Lower lobe of right lung (tissue), 2 donors: ENCODE data around the gene SPTB. TPM values are rescaled to one million over a fixed set of nuclear protein-coding genes. Genes with fewer than 3 reads are reported as not detected.

Source experiments
- ATAC-seq, 2 donors: fragments of 200-7000 bp; cut with Tn5 transposase; one replicate each; pipeline ENCODE4 v1.9.1; 2020 to 2022; ENCODE audit warnings: mild to moderate bottlenecking in 2 of 2, moderate library complexity in 2 of 2
- DNase-seq: peaks from one replicate; pipeline ENCODE4 v3.0.0-alpha.2; 2020
- H3K27ac ChIP-seq: fragments of 200-600 bp; one replicate; pipeline ENCODE4 v1.8.0; 2022
- H3K27me3 ChIP-seq: fragments of 200-600 bp; one replicate; pipeline ENCODE4 v1.8.0; 2022; ENCODE audit warnings: low read depth
- H3K36me3 ChIP-seq: fragments of 200-600 bp; one replicate; pipeline ENCODE4 v1.8.0; 2022; ENCODE audit warnings: mild to moderate bottlenecking
- H3K4me1 ChIP-seq: fragments of 200-600 bp; one replicate; pipeline ENCODE4 v1.8.0; 2022
- H3K4me3 ChIP-seq: fragments of 200-600 bp; one replicate; pipeline ENCODE4 v1.8.0; 2022; ENCODE audit warnings: mild to moderate bottlenecking
- H3K9me3 ChIP-seq: fragments of 200-600 bp; one replicate; pipeline ENCODE4 v1.8.0; 2022
- CTCF ChIP-seq: fragments of 200-600 bp; IDR thresholded peaks from one replicate; pipeline ENCODE4 v1.8.0; 2022; ENCODE audit warnings: antibody characterized with exemption, mild to moderate bottlenecking
- intact Hi-C: fragments of 100-400 bp; cut with DNase I; formaldehyde crosslinking; loops from one replicate; pipeline ENCODE4 v1.11.0; 2022
- total RNA-seq: library from RNA; stranded (reverse); fragmentation: NEBNext Ultra II Directional; extraction: Animal tissue kit (Norgen Biotek cat#: 25700); gene quantifications from one replicate; pipeline ENCODE4 v1.2.1, GENCODE V29; 2021
- donor health status: DM: no; HTN: yes; CAD: no; lungs with severe emphysema.

The SPTB gene
- total RNA-seq, 1 donor from 2014 or later: 2.5 TPM

- TF ChIP-seq CTCF: no peak
- Histone ChIP-seq H3K9me3 (no peaks in the 10 kb centered on the region), H3K4me1 (peaks cover 5% of the 10 kb centered on the region), H3K4me3 (no peak overlapping the region), H3K27ac (no peak overlapping the region), H3K27me3 (no peaks in the 10 kb centered on the region), H3K36me3 (peaks cover 71% of the 10 kb centered on the region)
- DNase-seq (no peak), ATAC-seq (no peak)
- intact Hi-C loops: no loop called here
These were observed 149.0 kb downstream of the SPTB start for GRCh38 chr14:64730681-64731080.

- Histone ChIP-seq H3K27ac (no peak overlapping the region), H3K36me3 (peaks cover 66% of the 10 kb centered on the region)
These were observed 149.7 kb downstream of the SPTB start for GRCh38 chr14:64730061-64730440.

GRCh38 chr14:64729386-64730060 is 150.2 kb downstream of the SPTB start:
- H3K4me3 ChIP-seq: no peak overlapping the region
- TF ChIP-seq CTCF: no peak
- peaks cover 10% of the 10 kb centered on the region for H3K4me1 ChIP-seq
- DNase-seq (no peak), ATAC-seq (no peak)
- intact Hi-C loops: no loop called here
- no peaks in the 10 kb centered on the region for H3K9me3 ChIP-seq
- no peaks in the 10 kb centered on the region for H3K27me3 ChIP-seq
- H3K36me3 ChIP-seq: peaks cover 64% of the 10 kb centered on the region
- H3K27ac ChIP-seq: no peak overlapping the region

More at GRCh38 chr14:64730061-64730440, 149.7 kb downstream of the SPTB start:
- no peak for TF ChIP-seq CTCF
- Histone ChIP-seq H3K4me3 (no peak overlapping the region), H3K27me3 (no peaks in the 10 kb centered on the region), H3K9me3 (no peaks in the 10 kb centered on the region), H3K4me1 (peaks cover 5% of the 10 kb centered on the region)
- ATAC-seq: no peak
- DNase-seq: no peak
- intact Hi-C loops: no loop called here

GRCh38 chr14:64728856-64729255 is 150.9 kb downstream of the SPTB start:
- peaks cover 62% of the 10 kb centered on the region for H3K36me3 ChIP-seq
- DNase-seq (no peak), ATAC-seq (no peak)
- no peak overlapping the region for H3K27ac ChIP-seq
- no peak for TF ChIP-seq CTCF
- H3K9me3 ChIP-seq: no peaks in the 10 kb centered on the region
- no peaks in the 10 kb centered on the region for H3K27me3 ChIP-seq
- H3K4me3 ChIP-seq: no peak overlapping the region
- intact Hi-C loops: no loop called here
- peaks cover 12% of the 10 kb centered on the region for H3K4me1 ChIP-seq

- ATAC-seq: no peak
- TF ChIP-seq CTCF: no peak
- DNase-seq: no peak
- no peaks in the 10 kb centered on the region for H3K27me3 ChIP-seq
- H3K27ac ChIP-seq: no peak overlapping the region
- no peaks in the 10 kb centered on the region for H3K9me3 ChIP-seq
- H3K36me3 ChIP-seq: peaks cover 54% of the 10 kb centered on the region
- no peak overlapping the region for H3K4me3 ChIP-seq
- peaks cover 14% of the 10 kb centered on the region for H3K4me1 ChIP-seq
- intact Hi-C loops: no loop called here
These were observed 151.6 kb downstream of the SPTB start for GRCh38 chr14:64728106-64728505.
